GM12878 (cell line): ENCODE measurements around the gene MAN2B2. TPM values are rescaled to one million over a fixed set of nuclear protein-coding genes. Genes with fewer than 3 reads are reported as not detected.

Experiments
- ATAC-seq: fragments of 200-7000 bp; cut with Tn5 transposase; 3 replicates; pipeline ENCODE4 v1.9.1; 2020; ENCODE audit warnings: mild to moderate bottlenecking, moderate library complexity
- BruUV-seq: library from RNA; stranded (reverse); fragments of 400-500 nt; replicated peaks from 2 replicates; lab custom pipeline; 2021; lab: Mats Ljungman, UMichigan
- CTCF ChIA-PET: fragments of 300-600 bp; sonication (Branson Sonifier 250); formaldehyde crosslinking; extraction: SDS; loops from one replicate; lab custom pipeline; 2021; ENCODE audit warnings: inconsistent platforms; lab: Yijun Ruan, JAX
- POLR2A ChIA-PET: fragments of 350-600 bp; formaldehyde crosslinking; extraction: SDS; loops from one replicate; lab custom pipeline; 2021; ENCODE audit warnings: inconsistent platforms; lab: Charles Lee
- RAD21 ChIA-PET: fragments of 300-600 bp; sonication (Branson Sonifier 250); formaldehyde crosslinking; loops from one replicate; lab custom pipeline; 2023; ENCODE audit warnings: antibody characterized with exemption; ENCODE audit not compliant: unreplicated experiment; lab: Charles Lee
- SMC1A ChIA-PET: fragments of 300-600 bp; sonication (Branson Sonifier 250); formaldehyde crosslinking; loops from one replicate; lab custom pipeline; 2023; ENCODE audit not compliant: unreplicated experiment, uncharacterized antibody; lab: Charles Lee
- DNase-seq: peaks from one replicate; pipeline ENCODE4 v3.0.0-alpha.2; 2011; ENCODE audit warnings: low read depth, low spot score
- FAIRE-seq: peaks from 3 replicates; lab custom pipeline; 2011; peaks lifted over from hg19 to GRCh38; lab: Jason Lieb, UNC
- H2AFZ ChIP-seq: 2 replicates; pipeline ENCODE4 v1.6.0; 2011; ENCODE audit warnings: low read depth, low read length, control low read depth; ENCODE audit not compliant: control insufficient read depth
- H3K27ac ChIP-seq: 2 replicates; pipeline ENCODE4 v1.5.1; 2011; ENCODE audit warnings: control low read depth; ENCODE audit not compliant: control insufficient read depth, insufficient read depth
- H3K27me3 ChIP-seq, 2 experiments: replicated peaks in 1 of 2; 2 replicates each; pipeline versions ENCODE4 v1.6.0 to v1.6.1; 2011; ENCODE audit warnings: low read length in 1 of 2; ENCODE audit not compliant: control insufficient read depth in 2 of 2, insufficient read depth in 2 of 2
- H3K36me3 ChIP-seq, 2 experiments: 2 replicates each; pipeline ENCODE4 v1.5.1; 2011; ENCODE audit warnings: low read length in 1 of 2; ENCODE audit not compliant: control insufficient read depth in 2 of 2, insufficient read depth in 2 of 2
- H3K4me1 ChIP-seq: 2 replicates; pipeline ENCODE4 v1.6.1; 2011; ENCODE audit warnings: mild to moderate bottlenecking, low read length, moderate library complexity, mixed read lengths; ENCODE audit not compliant: control insufficient read depth, insufficient read depth
- H3K4me2 ChIP-seq: 2 replicates; pipeline ENCODE4 v1.6.0; 2011; ENCODE audit warnings: control low read depth; ENCODE audit not compliant: control insufficient read depth, insufficient read depth
- H3K4me3 ChIP-seq: fragments of 200-600 bp; sonication (generic); 2 replicates; pipeline ENCODE4 v1.5.1; 2016
- H3K79me2 ChIP-seq: 2 replicates; pipeline ENCODE4 v1.6.0; 2011; ENCODE audit warnings: low read length; ENCODE audit not compliant: control insufficient read depth, insufficient read depth
- H3K9ac ChIP-seq: 2 replicates; pipeline ENCODE4 v1.8.0; 2011; ENCODE audit warnings: low read length, control low read depth, mixed read lengths; ENCODE audit not compliant: control insufficient read depth, insufficient read depth
- H3K9me3 ChIP-seq: replicated peaks from 3 replicates; pipeline ENCODE4 v1.5.1; 2011; ENCODE audit warnings: mild to moderate bottlenecking, low read length; ENCODE audit not compliant: control insufficient read depth, insufficient read depth
- H4K20me1 ChIP-seq: 2 replicates; pipeline ENCODE4 v1.6.0; 2011; ENCODE audit not compliant: control insufficient read depth, insufficient read depth
- EGR1 ChIP-seq, 2 experiments: IDR thresholded peaks; 1 replicate in 1 of 2; 2 replicates in 1 of 2; pipeline ENCODE4 v1.6.1; 2011 to 2012; ENCODE audit warnings: low read depth in 2 of 2, low read length in 2 of 2, borderline replicate concordance in 1 of 2, mild to moderate bottlenecking in 1 of 2, moderate library complexity in 1 of 2
- HDAC2 ChIP-seq: fragments of 200-600 bp; sonication (generic); IDR thresholded peaks from 2 replicates; pipeline ENCODE4 v1.6.1; 2017
- JUND ChIP-seq: IDR thresholded peaks from 2 replicates; pipeline ENCODE4 v1.6.1; 2012; ENCODE audit warnings: low read depth, mild to moderate bottlenecking, low read length, improper control_type of control experiment, moderate library complexity
- MYC ChIP-seq: IDR thresholded peaks from 2 replicates; pipeline ENCODE4 v1.6.1; 2011; ENCODE audit warnings: mild to moderate bottlenecking, low read length, moderate library complexity, inconsistent platforms; ENCODE audit not compliant: insufficient read depth, insufficient replicate concordance, insufficient read length, severe bottlenecking
- PAX5 ChIP-seq: IDR thresholded peaks from 2 replicates; pipeline ENCODE4 v1.6.1; 2011; ENCODE audit warnings: low read depth, low read length, borderline replicate concordance
- SIN3A ChIP-seq: IDR thresholded peaks from 2 replicates; pipeline ENCODE4 v1.6.1; 2012; ENCODE audit warnings: low read depth, low read length, improper control_type of control experiment
- SMAD5 ChIP-seq: IDR thresholded peaks from 2 replicates; pipeline ENCODE4 v1.6.1; 2016; ENCODE audit warnings: antibody characterized with exemption, low read depth
- SMC3 ChIP-seq: IDR thresholded peaks from 2 replicates; pipeline ENCODE4 v1.6.1; 2011; ENCODE audit warnings: low read length, improper control_type of control experiment, borderline replicate concordance
- TARDBP ChIP-seq: IDR thresholded peaks from 2 replicates; pipeline ENCODE4 v1.6.1; 2016; ENCODE audit warnings: borderline replicate concordance
- WGBS: methylation state at CpG from one replicate; pipeline ENCODE4 v1.1.6; 2016; ENCODE audit warnings: low lambda C conversion rate; ENCODE audit not compliant: insufficient replicate concordance, insufficient coverage; ENCODE audit errors: missing lambda C conversion rate; 5-methylcytosine and 5-hydroxymethylcytosine counted together
- in situ Hi-C: fragments of 300-500 bp; cut with MboI; formaldehyde crosslinking; loops from 9 replicates; pipeline ENCODE4 v1.14.3; 2018; ENCODE audit warnings: mixed read lengths
- intact Hi-C: fragments of 100-400 bp; cut with micrococcal nuclease; formaldehyde crosslinking; loops from one replicate; pipeline ENCODE4 v1.14.2; 2022; ENCODE audit not compliant: unreplicated experiment
- polyA plus RNA-seq, 11 experiments: library from polyadenylated mRNA; depleted of rRNA in 4 of 11; unstranded in 6 of 11; stranded (reverse) in 5 of 11; fragments of >200 nt; fragmentation: Nextera tagmentation in 4 of 11; fragmentation: Illumina TruSeq in 1 of 11; extraction: Ambion mirVana in 4 of 11; extraction: Trizol in 1 of 11; gene quantifications; 1 replicate in 1 of 11; 2 replicates in 10 of 11; pipeline versions ENCODE4 v1.2.1 to v1.2.3, GENCODE V29; 2011 to 2016; ENCODE audit warnings: inconsistent platforms in 2 of 11, missing spikeins in 2 of 11, low read depth in 1 of 11
- total RNA-seq, 4 experiments: library from RNA; depleted of rRNA in 3 of 4; stranded (reverse); fragments of >200 nt in 3 of 4; fragmentation: Illumina TruSeq in 1 of 4; extraction: Trizol in 1 of 4; gene quantifications; 2 replicates each; pipeline versions ENCODE4 v1.2.1 to v1.2.3, GENCODE V29; 2013 to 2021
- TF ChIP-seq, protein P1 (sequence below): IDR thresholded peaks from 2 replicates; pipeline ENCODE4 v1.6.1; 2012; ENCODE audit warnings: low read length, inconsistent platforms

The MAN2B2 gene
- total and polyA plus RNA-seq, 10 of the 15 experiments (the other 5 are each of a cell fraction or from before 2014, with no cell fraction given) = 0.47 to 14.5 (median 7.0) TPM

- Histone ChIP-seq H3K9me3 (peaks cover 2% of the 10 kb centered on the region; the same call in 1 of the 3 replicates), H3K27ac (no peak overlapping the region), H2AFZ (no peak overlapping the region), H3K4me2 (no peak overlapping the region), H4K20me1 (no peaks in the 10 kb centered on the region), H3K4me3 (no peak overlapping the region), H3K36me3 (no peaks in the 10 kb centered on the region; a peak in 3 of 4 replicates), H3K4me1 (no peaks in the 10 kb centered on the region), H3K27me3 (no peaks in the 10 kb centered on the region), H3K79me2 (no peaks in the 10 kb centered on the region), H3K9ac (no peak overlapping the region)
- ATAC-seq = no peak
- no peak for TF ChIP-seq JUND
- no peak for TF ChIP-seq EGR1 (IDR thresholded peaks at IDR 0.05; ENCODE audit: borderline replicate concordance in 1 of 2, low read depth in 2 of 2, low read length in 2 of 2)
- TF ChIP-seq, protein P1, sequence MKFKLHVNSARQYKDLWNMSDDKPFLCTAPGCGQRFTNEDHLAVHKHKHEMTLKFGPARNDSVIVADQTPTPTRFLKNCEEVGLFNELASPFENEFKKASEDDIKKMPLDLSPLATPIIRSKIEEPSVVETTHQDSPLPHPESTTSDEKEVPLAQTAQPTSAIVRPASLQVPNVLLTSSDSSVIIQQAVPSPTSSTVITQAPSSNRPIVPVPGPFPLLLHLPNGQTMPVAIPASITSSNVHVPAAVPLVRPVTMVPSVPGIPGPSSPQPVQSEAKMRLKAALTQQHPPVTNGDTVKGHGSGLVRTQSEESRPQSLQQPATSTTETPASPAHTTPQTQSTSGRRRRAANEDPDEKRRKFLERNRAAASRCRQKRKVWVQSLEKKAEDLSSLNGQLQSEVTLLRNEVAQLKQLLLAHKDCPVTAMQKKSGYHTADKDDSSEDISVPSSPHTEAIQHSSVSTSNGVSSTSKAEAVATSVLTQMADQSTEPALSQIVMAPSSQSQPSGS = no peak
- TF ChIP-seq PAX5 = no peak
- no peak for TF ChIP-seq MYC
- TF ChIP-seq HDAC2 = no peak
- no peak for TF ChIP-seq SIN3A
- no peak for TF ChIP-seq TARDBP
- no peak for TF ChIP-seq SMC3
- TF ChIP-seq SMAD5 = no peak
- in situ Hi-C loops = no loop called here
- no peak for FAIRE-seq
- RAD21 ChIA-PET = interaction anchor here (0.5 kb wide), 1 partner anchor 173 kb away, joined by 3 read pairs; no protein-coding TSS in a partner anchor
- no peak for DNase-seq
- SMC1A ChIA-PET = no interaction called here
- intact Hi-C loops = no loop called here
- 92% methylated on average over 26 of the region's 26 CpGs for WGBS
- CTCF ChIA-PET = no interaction called here
- POLR2A ChIA-PET = interaction anchor here (0.7 kb wide), 1 partner anchor 13 kb away, joined by 9 read pairs; no protein-coding TSS in a partner anchor
- no TSS peak for BruUV-seq
Measured at GRCh38 chr4:6586715-6587325, 11.8 kb downstream of the MAN2B2 start.
